Measurements from ENCODE around the gene ARHGEF10L.

Gene ARHGEF10L

DNA sequence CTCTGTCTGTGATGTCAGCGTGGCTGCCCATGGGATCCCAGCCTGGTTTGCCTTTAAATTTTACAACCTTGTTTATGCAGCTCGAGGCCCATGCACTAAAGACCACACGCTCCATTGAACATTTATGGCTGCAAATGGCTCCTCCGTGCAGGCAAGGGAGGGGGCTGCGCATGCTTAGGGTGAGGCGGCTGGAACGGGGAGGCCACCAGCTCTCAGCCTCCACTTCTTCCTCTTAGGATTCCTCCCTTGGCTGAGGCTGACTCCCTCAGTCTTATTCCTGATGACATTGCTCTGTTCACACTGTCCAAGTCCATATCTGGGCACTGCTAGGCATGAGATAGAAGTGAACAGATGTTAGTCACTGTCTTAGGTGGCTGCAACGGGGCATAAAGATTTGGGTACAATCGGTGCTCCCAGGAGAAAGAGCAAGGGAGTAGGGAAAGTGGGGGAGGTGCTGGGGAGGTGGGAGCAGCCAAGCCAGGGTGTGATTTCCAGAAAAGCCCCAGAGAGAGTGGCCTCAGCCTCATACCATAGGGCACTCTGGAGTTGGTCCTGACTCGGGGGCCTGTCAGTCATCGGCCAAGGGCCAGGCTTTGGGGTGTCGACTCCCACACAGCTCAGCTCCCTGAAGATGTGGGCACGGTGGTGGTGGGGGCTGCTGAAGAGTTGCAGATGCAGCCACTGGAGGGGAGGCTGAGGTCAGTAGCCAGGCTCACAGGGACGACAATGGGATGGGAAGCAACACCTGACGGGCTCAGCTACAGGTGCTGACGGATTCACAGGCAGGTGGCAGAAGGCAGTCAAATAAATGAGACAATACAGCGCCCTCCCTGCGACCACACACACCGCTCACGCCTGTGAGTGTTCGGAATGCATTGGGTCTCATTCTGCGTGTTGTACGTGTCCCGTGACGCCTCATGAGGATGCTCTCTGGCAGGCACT lies 178.4 kb downstream of the ARHGEF10L start:
- DNase-seq, result no peak
- Histone ChIP-seq H3K4me1 (ENCODE audit: insufficient read depth, low read length) (no peaks in the 10 kb centered on the region), H3K4me2 (ENCODE audit: insufficient read depth, low read length) (no peak overlapping the region), H3K27ac (ENCODE audit: low read length) (no peak overlapping the region), H3K36me3 (ENCODE audit: insufficient read depth, low read length) (no peaks in the 10 kb centered on the region), H3K9ac (ENCODE audit: low read depth, low read length) (no peak overlapping the region), H3K27me3 (ENCODE audit: insufficient read depth, low read length, poor library complexity) (no peaks in the 10 kb centered on the region), H3K79me2 (ENCODE audit: insufficient read depth, low read length) (no peaks in the 10 kb centered on the region), H4K20me1 (ENCODE audit: insufficient read depth, low read length) (no peaks in the 10 kb centered on the region), H3K4me3 (ENCODE audit: low read depth in 1 of 2, low read length in 2 of 2) (no peak overlapping the region), H2AFZ (ENCODE audit: low read depth, low read length) (no peak overlapping the region), H3K9me3 (ENCODE audit: insufficient read depth, low read length, severe bottlenecking) (no peaks in the 10 kb centered on the region)
- ATAC-seq (ENCODE audit: insufficient read depth, low read depth), result no peak
- no peak for TF ChIP-seq EZH2 (IDR thresholded peaks at IDR 0.05; ENCODE audit: borderline replicate concordance, low read depth, low read length, severe bottlenecking)
- TF ChIP-seq, protein P1, sequence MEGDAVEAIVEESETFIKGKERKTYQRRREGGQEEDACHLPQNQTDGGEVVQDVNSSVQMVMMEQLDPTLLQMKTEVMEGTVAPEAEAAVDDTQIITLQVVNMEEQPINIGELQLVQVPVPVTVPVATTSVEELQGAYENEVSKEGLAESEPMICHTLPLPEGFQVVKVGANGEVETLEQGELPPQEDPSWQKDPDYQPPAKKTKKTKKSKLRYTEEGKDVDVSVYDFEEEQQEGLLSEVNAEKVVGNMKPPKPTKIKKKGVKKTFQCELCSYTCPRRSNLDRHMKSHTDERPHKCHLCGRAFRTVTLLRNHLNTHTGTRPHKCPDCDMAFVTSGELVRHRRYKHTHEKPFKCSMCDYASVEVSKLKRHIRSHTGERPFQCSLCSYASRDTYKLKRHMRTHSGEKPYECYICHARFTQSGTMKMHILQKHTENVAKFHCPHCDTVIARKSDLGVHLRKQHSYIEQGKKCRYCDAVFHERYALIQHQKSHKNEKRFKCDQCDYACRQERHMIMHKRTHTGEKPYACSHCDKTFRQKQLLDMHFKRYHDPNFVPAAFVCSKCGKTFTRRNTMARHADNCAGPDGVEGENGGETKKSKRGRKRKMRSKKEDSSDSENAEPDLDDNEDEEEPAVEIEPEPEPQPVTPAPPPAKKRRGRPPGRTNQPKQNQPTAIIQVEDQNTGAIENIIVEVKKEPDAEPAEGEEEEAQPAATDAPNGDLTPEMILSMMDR (IDR thresholded peaks at IDR 0.05; ENCODE audit: borderline replicate concordance, extremely low read depth, low read length, poor library complexity, severe bottlenecking), result no peak

- H3K4me3 ChIP-seq (ENCODE audit: low read depth in 1 of 2, low read length in 2 of 2), result no peak overlapping the region
- no peak overlapping the region for H2AFZ ChIP-seq (ENCODE audit: low read depth, low read length)
- no peaks in the 10 kb centered on the region for H3K36me3 ChIP-seq (ENCODE audit: insufficient read depth, low read length)
- H3K4me1 ChIP-seq (ENCODE audit: insufficient read depth, low read length), result no peaks in the 10 kb centered on the region
- no peaks in the 10 kb centered on the region for H4K20me1 ChIP-seq (ENCODE audit: insufficient read depth, low read length)
- ATAC-seq (ENCODE audit: insufficient read depth, low read depth) (no peak), DNase-seq (no peak)
- no peak overlapping the region for H3K9ac ChIP-seq (ENCODE audit: low read depth, low read length)
- no peak overlapping the region for H3K4me2 ChIP-seq (ENCODE audit: insufficient read depth, low read length)
- TF ChIP-seq, protein P1 (IDR thresholded peaks at IDR 0.05; ENCODE audit: borderline replicate concordance, extremely low read depth, low read length, poor library complexity, severe bottlenecking), result no peak
- TF ChIP-seq EZH2 (IDR thresholded peaks at IDR 0.05; ENCODE audit: borderline replicate concordance, low read depth, low read length, severe bottlenecking), result no peak
- no peaks in the 10 kb centered on the region for H3K79me2 ChIP-seq (ENCODE audit: insufficient read depth, low read length)
- H3K9me3 ChIP-seq (ENCODE audit: insufficient read depth, low read length, severe bottlenecking), result no peaks in the 10 kb centered on the region
- no peak overlapping the region for H3K27ac ChIP-seq (ENCODE audit: low read length)
- H3K27me3 ChIP-seq (ENCODE audit: insufficient read depth, low read length, poor library complexity), result no peaks in the 10 kb centered on the region
Measured at GRCh38 chr1:17719874-17720273, 180.4 kb downstream of the ARHGEF10L start.

DNA sequence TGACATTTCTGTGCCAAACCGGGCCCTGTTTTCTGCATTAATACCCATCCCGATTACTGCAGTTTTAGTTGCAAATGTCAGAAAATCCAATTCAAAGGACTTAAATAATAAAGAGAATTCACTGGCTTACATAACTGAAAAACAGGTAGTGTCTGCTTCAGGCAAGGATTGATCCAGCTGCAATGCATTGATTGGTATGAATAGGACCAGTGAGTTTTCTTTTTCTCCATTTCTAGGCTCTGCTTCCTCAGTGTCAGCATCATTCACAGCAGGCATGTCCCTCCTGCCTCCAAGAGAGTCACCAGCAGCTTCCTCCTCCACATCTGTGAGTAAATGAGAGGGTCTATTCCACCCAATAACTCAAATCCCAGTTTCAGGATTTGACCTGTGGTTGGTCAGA lies 181.9 kb downstream of the ARHGEF10L start:
- Histone ChIP-seq H4K20me1 (ENCODE audit: insufficient read depth, low read length) (no peaks in the 10 kb centered on the region), H3K4me3 (ENCODE audit: low read depth in 1 of 2, low read length in 2 of 2) (no peak overlapping the region), H3K27ac (ENCODE audit: low read length) (no peak overlapping the region), H2AFZ (ENCODE audit: low read depth, low read length) (no peak overlapping the region), H3K9me3 (ENCODE audit: insufficient read depth, low read length, severe bottlenecking) (no peaks in the 10 kb centered on the region), H3K27me3 (ENCODE audit: insufficient read depth, low read length, poor library complexity) (no peaks in the 10 kb centered on the region), H3K4me2 (ENCODE audit: insufficient read depth, low read length) (no peak overlapping the region), H3K36me3 (ENCODE audit: insufficient read depth, low read length) (no peaks in the 10 kb centered on the region), H3K9ac (ENCODE audit: low read depth, low read length) (no peak overlapping the region), H3K4me1 (ENCODE audit: insufficient read depth, low read length) (no peaks in the 10 kb centered on the region), H3K79me2 (ENCODE audit: insufficient read depth, low read length) (no peaks in the 10 kb centered on the region)
- ATAC-seq (ENCODE audit: insufficient read depth, low read depth) (no peak), DNase-seq (no peak)
- TF ChIP-seq EZH2 (IDR thresholded peaks at IDR 0.05; ENCODE audit: borderline replicate concordance, low read depth, low read length, severe bottlenecking), result no peak
- TF ChIP-seq, protein P1 (IDR thresholded peaks at IDR 0.05; ENCODE audit: borderline replicate concordance, extremely low read depth, low read length, poor library complexity, severe bottlenecking), result no peak
